ENCODE data around the gene NPHS1.
"Not testable (repeated sequence)": the region's sequence is repeated elsewhere in the genome, so short reads cannot be mapped to it uniquely, and the experiment has no call there.

Gene NPHS1

DNA sequence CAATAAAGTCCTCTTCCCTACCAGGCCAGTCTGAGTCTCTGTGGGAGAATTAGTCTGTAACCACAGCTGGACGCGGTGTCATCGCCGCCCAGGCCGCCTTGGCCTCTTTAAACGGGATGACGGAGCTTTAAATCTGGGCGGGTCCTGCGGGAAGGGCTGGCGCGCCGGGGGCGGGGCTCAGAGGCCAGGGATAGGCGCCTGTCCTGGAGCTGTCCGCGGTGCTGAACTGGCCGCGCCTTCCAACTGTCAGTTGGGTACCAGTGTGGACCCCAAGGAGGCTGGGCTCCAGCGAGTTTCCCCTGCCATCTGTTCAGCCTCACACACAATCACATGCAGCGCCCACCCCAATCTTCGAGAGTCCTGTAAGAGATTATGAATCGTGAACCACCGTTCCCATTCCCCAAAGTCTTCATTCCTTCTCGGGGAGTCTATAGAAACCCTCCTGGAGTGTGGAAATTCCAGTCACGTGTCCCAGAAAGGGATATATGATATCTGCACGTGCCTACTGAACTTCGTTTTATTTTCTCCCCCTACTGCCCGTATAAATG lies 27.5 kb upstream of the NPHS1 start:
- peak; percentile 95 for DNase-seq (ENCODE audit: low spot score)

- DNase-seq (ENCODE audit: low spot score) = no peak
Observed at GRCh38 chr19:35879068-35879467, 26.8 kb upstream of the NPHS1 start.

DNA sequence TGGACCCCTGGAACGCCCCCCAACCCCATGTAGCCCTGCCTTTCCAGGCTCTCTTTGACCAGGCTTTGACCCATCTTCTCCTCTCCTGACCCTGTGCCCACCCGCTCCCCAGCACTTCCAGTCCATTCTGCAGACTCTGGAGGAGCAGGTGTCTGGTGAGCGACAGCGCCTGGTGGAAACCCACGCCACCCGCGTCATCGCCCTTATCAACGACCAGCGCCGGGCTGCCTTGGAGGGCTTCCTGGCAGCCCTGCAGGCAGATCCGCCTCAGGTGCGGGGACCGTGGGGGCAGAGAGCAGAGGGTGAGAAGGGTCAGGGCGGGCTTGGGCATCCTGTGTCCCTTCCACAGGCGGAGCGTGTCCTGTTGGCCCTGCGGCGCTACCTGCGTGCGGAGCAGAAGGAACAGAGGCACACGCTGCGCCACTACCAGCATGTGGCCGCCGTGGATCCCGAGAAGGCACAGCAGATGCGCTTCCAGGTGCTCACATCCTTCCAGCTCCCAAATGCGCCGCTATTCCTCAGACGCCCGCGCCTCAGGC lies 22.2 kb upstream of the NPHS1 start:
- no peak for DNase-seq (ENCODE audit: low spot score)

GRCh38 chr19:35872180-35872579 lies 19.9 kb upstream of the NPHS1 start:
- DNase-seq (ENCODE audit: low spot score) = no peak

GRCh38 chr19:35871611-35872010 lies 19.3 kb upstream of the NPHS1 start:
- DNase-seq (ENCODE audit: low spot score) = no peak

GRCh38 chr19:35870798-35871197 lies 18.5 kb upstream of the NPHS1 start:
- no peak for DNase-seq (ENCODE audit: low spot score)

DNA sequence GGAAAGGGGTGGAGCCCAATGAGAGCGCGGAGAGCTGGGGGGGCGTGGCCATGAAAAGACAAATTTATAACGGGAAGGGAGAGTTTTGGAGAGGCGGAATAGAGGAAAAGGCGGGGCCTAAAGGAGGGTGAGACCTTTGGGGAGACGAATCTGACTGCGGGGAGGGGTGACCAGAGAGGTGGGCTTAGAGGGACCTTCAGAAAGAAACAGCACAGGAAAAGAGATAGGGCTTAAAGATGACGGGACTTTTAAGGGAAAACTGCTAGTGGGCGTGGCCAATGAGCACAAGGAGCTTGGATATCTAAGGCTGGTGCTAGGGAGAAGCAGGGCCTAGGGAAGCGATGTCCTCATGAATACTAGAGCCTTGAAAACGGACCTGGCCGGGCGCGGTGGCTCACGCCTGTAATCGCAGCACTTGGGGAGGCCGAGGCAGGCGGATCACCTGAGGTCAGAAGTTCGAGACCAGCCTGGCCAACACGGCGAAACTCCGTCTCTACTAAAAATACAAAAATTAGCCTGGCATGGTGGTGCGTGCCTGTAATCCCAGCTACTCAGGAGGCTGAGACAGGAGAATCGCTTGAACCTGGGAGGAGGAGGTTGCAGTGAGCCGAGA lies 17.9 kb upstream of the NPHS1 start:
- not testable (repeated sequence) for DNase-seq (ENCODE audit: low spot score)

GRCh38 chr19:35869327-35870123 lies 17.2 kb upstream of the NPHS1 start:
- peak; percentile 84 for DNase-seq (ENCODE audit: low spot score)

GRCh38 chr19:35868823-35869326 lies 16.6 kb upstream of the NPHS1 start:
- no peak for DNase-seq (ENCODE audit: low spot score)

DNA sequence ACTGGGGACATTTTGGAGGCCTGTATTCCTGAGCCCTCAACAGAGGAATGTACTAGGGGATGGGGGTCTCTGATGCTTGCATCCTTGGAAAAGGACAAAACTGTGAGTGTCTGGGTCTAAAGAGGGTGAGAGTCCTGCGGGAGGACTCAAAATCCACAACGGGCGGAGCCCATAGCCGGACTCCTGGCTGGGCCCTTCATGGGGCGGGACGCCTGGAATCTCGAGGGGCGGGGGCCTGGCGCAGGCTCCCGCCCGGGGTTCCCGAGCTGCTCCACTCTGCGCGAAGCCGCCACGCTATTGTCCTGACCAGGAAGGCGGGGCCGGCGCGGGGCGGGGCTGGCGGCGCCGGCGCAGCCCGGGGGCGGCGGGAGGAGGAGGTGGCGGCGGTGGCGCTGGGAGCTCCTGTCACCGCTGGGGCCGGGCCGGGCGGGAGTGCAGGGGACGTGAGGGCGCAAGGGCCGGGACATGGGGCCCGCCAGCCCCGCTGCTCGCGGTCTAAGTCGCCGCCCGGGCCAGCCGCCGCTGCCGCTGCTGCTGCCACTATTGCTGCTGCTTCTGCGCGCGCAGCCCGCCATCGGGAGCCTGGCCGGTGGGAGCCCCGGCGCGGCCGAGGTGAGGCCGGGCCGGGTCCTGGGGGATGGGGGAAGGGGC lies 16.0 kb upstream of the NPHS1 start, which contains the start of gene APLP1:
TSS of gene APLP1 (plus strand) at position 403 of the 651 bp plus-strand sequence. CDS start at position 466, 63 bp downstream.
- peak; percentile 79 for DNase-seq (ENCODE audit: low spot score)

DNA sequence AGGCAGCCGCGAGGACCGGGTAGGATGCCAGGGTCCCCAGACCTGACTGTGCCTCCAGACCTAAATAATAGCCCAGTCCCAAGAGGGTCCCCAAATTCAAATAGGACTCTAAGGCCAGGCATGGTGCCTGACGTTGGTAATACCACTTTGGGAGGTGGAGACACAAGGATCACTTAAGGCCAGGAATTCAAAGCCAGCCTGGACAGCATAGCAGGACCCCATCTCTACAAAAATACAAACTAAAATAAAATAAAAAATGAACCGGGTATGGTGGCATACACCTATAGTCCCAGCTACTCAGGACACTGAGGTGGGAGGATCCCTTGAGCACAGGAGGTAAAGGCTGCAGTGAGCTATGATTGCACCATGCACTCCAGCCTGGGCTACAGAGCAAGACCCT lies 10.7 kb upstream of the NPHS1 start:
- no peak for DNase-seq (ENCODE audit: low spot score)

DNA sequence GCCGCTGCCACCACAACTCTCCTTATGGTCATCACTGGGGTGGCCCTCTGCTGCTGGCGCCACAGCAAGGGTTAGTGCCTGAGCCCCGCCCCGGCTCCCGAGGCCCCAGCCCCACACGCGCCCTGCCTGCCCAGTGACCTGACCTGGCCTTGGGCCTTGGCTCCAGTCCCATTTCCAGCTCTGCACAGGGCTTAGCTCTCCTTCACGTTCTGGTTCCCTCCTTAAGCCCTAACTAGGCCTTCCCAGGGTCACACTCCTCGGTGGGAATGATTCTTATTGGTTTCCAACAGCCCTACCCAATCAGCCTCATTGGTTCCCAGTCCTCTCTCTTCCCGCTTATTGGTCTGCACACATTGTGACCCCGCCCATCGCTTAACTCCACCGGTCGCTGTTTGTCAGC lies 10.2 kb upstream of the NPHS1 start:
- DNase-seq (ENCODE audit: low spot score) = no peak

DNA sequence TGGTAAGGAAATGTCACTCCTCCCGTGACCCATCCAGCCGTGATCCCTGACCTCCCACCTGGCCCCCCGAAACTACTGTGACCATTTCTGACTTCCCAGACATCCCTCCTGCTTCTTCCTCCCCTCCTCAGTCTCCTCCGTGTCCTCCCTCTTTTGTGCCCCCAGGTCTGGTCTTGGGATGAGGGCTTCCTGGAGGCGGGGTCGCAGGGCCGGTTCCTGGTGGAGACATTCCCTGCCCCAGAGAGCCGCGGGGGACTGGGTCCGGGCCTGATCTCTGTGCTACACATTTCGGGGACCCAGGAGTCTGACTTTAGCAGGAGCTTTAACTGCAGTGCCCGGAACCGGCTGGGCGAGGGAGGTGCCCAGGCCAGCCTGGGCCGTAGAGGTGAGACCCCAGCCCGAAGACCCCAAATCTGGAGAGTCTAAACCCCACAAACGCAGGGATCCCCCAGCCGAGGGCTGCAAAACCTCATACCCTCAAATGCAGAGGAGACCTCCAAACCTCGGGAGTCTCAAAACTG lies 9.4 kb upstream of the NPHS1 start:
- no peak for DNase-seq (ENCODE audit: low spot score)

- no peak for DNase-seq (ENCODE audit: low spot score)
Observed at GRCh38 chr19:35860818-35861639, 8.7 kb upstream of the NPHS1 start.

DNA sequence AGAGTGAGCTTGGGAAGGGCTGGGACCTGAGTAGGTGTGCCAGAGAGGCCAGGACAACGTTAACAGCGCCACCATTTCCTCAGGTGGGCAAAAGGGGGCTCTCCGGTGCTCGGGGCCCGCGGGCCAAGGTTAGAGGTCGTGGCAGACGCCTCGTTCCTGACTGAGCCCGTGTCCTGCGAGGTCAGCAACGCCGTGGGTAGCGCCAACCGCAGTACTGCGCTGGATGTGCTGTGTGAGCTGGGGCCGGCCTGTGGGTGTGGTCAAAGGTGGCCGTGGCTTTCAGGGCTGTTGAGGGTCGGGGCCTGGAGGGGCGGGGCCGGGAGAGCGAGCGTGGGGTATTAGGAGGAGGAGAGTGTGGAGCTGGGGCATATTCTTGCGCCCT lies 8.1 kb upstream of the NPHS1 start:
- no peak for DNase-seq (ENCODE audit: low spot score)

DNA sequence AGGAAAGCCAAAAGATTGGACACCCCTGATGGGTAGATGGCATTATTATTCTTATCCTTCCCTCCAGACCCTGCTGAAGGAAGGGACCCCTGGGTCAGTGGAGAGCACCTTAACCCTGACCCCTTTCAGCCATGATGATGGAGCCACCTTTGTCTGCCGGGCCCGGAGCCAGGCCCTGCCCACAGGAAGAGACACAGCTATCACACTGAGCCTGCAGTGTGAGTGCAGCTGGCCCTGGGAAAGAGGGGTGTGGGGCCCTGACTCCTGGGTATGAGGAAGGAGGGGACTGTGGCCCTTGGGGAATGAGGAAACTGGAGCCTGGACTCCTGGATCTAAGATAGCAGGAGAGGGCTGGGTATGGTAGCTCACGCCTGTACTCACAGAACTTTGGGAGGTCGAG lies 7.1 kb upstream of the NPHS1 start:
- no peak for DNase-seq (ENCODE audit: low spot score)

DNA sequence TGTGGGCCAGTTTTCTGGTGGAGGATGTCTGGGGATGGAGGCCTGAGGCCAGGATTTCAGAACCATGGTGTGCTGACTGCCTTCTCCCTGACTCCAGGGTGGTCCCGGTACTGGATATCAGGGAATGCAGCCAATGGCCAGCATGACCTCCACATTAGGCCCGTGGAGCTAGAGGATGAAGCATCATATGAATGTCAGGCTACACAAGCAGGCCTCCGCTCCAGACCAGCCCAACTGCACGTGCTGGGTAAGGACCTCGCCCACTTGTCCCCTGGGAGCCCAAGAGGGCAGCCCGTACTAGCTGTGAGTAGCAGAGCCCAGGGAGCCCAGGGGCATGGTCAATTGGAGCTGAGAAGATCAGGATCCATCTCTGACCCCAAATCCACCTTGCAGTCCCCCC lies 6.0 kb upstream of the NPHS1 start:
- no peak for DNase-seq (ENCODE audit: low spot score)

DNA sequence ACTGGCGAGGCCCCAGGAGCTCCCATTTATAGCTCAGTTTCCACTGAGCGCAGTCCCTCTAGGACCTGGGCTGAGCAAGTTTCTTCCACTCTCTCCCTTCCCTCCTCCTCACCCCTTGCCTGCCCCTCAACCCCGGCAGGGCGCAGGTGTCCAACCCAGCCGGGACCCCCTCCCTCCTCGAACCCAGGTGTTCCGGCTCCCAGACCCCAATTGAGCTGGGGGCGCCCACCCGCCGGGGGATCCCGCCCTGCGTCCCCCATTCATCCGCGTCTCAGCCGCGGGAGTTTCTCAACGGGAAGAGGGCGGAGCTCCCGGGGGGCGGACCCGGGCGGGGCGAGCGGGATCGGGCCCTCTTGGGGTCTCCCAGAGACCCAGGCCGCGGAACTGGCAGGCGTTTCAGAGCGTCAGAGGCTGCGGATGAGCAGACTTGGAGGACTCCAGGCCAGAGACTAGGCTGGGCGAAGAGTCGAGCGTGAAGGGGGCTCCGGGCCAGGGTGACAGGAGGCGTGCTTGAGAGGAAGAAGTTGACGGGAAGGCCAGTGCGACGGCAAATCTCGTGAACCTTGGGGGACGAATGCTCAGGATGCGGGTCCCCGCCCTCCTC lies 4.3 kb upstream of the NPHS1 start, which contains the start of gene KIRREL2:
TSS of gene KIRREL2 (plus strand) at position 366 of the 604 bp plus-strand sequence. CDS start at position 575, 209 bp downstream.
- no peak for DNase-seq (ENCODE audit: low spot score)

GRCh38 chr19:35853038-35853756 lies 893 bp upstream of the NPHS1 start:
- no peak for DNase-seq (ENCODE audit: low spot score)

Data from AG08396 (cell line).